Type B pancreatic cell (in vitro differentiated cells): Measurements from ENCODE around the gene SMNDC1. TPM values are rescaled to one million over a fixed set of nuclear protein-coding genes. Genes with fewer than 3 reads are reported as not detected.

Experiments used
- DNase-seq: peaks from one replicate; pipeline ENCODE4 v3.0.0; 2021; ENCODE audit warnings: mixed read lengths; ENCODE audit not compliant: unreplicated experiment; ENCODE audit errors: extremely low spot score
- H3K27ac Mint-ChIP-seq: 2 replicates; pipeline ENCODE4 v1.8.0; 2021; ENCODE audit warnings: mild to moderate bottlenecking, mixed read lengths
- H3K27me3 Mint-ChIP-seq: 2 replicates; pipeline ENCODE4 v1.8.0; 2021; ENCODE audit warnings: mixed read lengths
- H3K36me3 Mint-ChIP-seq: 2 replicates; pipeline ENCODE4 v1.8.0; 2021; ENCODE audit warnings: mixed read lengths
- H3K4me1 Mint-ChIP-seq: one replicate; pipeline ENCODE4 v1.8.0; 2021; ENCODE audit warnings: mixed read lengths; ENCODE audit not compliant: unreplicated experiment
- H3K4me3 Mint-ChIP-seq: 2 replicates; pipeline ENCODE4 v1.8.0; 2021; ENCODE audit warnings: mild to moderate bottlenecking, mixed read lengths
- H3K9me3 Mint-ChIP-seq: 2 replicates; pipeline ENCODE4 v1.8.0; 2021; ENCODE audit warnings: mixed read lengths
- CTCF ChIP-seq: fragments of 200-600 bp; sonication (generic); conservative IDR thresholded peaks from 2 replicates; pipeline ENCODE4 v1.5.0; 2021; ENCODE audit warnings: antibody characterized with exemption, mild to moderate bottlenecking
- total RNA-seq: library from RNA; stranded (reverse); gene quantifications from 2 replicates; pipeline ENCODE4 v1.2.1, GENCODE V29; 2021; ENCODE audit warnings: low replicate concordance

SMNDC1 gene
- total RNA-seq, 1 donor from 2014 or later: 35.4 TPM

DNA sequence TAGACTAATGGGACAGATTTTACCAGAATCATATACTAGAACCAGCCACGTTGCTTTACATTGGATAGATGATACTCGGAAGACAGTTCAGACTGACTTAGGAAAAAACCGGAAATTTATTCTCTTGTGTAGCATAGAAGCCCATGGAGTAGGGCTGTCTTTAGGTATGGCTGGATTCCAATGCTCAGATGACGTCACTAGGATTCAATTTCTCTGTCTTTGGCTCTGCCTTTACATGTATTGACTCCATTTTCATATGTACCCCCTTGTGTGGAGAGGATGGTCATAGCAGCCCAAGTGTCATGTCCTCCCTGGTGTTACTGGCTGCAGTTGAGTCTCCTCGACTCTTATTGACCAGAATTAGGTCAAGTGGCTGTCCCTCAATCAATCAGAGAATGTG lies 39.2 kb upstream of the SMNDC1 start:
- no peak overlapping the region for H3K4me3 Mint-ChIP-seq
- H3K27me3 Mint-ChIP-seq: peaks cover 22% of the 10 kb centered on the region
- no peak overlapping the region for H3K27ac Mint-ChIP-seq
- no peaks in the 10 kb centered on the region for H3K9me3 Mint-ChIP-seq
- DNase-seq: no peak
- no peak for TF ChIP-seq CTCF
- H3K4me1 Mint-ChIP-seq: no peaks in the 10 kb centered on the region
- no peaks in the 10 kb centered on the region for H3K36me3 Mint-ChIP-seq

- peaks cover 13% of the 10 kb centered on the region for H3K27me3 Mint-ChIP-seq
- no peaks in the 10 kb centered on the region for H3K36me3 Mint-ChIP-seq
- no peak for TF ChIP-seq CTCF
- H3K4me1 Mint-ChIP-seq: peaks cover 13% of the 10 kb centered on the region
- no peak for DNase-seq
- H3K27ac Mint-ChIP-seq: no peak overlapping the region
- no peaks in the 10 kb centered on the region for H3K9me3 Mint-ChIP-seq
- H3K4me3 Mint-ChIP-seq: no peak overlapping the region
Measured at GRCh38 chr10:110340816-110341215, 36.1 kb upstream of the SMNDC1 start.

- Mint-ChIP-seq H3K36me3 (no peaks in the 10 kb centered on the region), H3K4me1 (peaks cover 19% of the 10 kb centered on the region), H3K27ac (no peak overlapping the region), H3K27me3 (peaks cover 13% of the 10 kb centered on the region), H3K4me3 (no peak overlapping the region), H3K9me3 (no peaks in the 10 kb centered on the region)
- no peak for DNase-seq
- no peak for TF ChIP-seq CTCF
Measured at GRCh38 chr10:110340122-110340521, 35.4 kb upstream of the SMNDC1 start.

GRCh38 chr10:110337906-110338305 lies 33.2 kb upstream of the SMNDC1 start:
- no peak overlapping the region for H3K4me3 Mint-ChIP-seq
- peaks cover 5% of the 10 kb centered on the region for H3K27me3 Mint-ChIP-seq
- H3K27ac Mint-ChIP-seq: no peak overlapping the region
- no peaks in the 10 kb centered on the region for H3K36me3 Mint-ChIP-seq
- DNase-seq: no peak
- peaks cover 19% of the 10 kb centered on the region for H3K4me1 Mint-ChIP-seq
- H3K9me3 Mint-ChIP-seq: no peaks in the 10 kb centered on the region
- no peak for TF ChIP-seq CTCF

DNA sequence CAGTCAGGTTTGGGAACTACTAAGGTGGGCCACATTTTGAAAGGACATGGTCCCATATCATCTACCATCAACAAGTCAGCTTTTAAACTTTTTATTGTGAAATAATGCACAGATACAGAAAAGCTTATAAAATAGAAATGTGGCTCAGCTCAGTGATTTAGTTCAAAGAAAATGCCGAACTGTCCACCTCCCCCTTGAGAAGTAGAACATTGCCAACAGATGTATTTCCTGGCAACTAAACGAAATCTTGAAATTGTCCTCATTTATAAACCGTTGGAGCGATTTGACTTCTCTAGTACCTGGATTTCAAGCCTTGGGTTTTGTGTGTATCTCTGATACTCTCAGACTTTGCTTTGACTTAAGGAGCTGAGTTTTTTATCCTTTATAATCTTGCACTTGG lies 32.7 kb upstream of the SMNDC1 start:
- H3K27ac Mint-ChIP-seq: no peak overlapping the region
- H3K36me3 Mint-ChIP-seq: no peaks in the 10 kb centered on the region

More for the DNA sequence above, 32.7 kb upstream of the SMNDC1 start:
- Mint-ChIP-seq H3K4me3 (no peak overlapping the region), H3K4me1 (peaks cover 19% of the 10 kb centered on the region), H3K27me3 (peaks cover under 1% of the 10 kb centered on the region), H3K9me3 (no peaks in the 10 kb centered on the region)
- TF ChIP-seq CTCF: no peak
- DNase-seq: no peak
